HepG2 (cell line): ENCODE data around the gene PTCD1. TPM values are rescaled to one million over a fixed set of nuclear protein-coding genes. Genes with fewer than 3 reads are reported as not detected.

Source experiments
- AHR ChIP-seq: IDR thresholded peaks from 2 replicates; pipeline ENCODE4 v1.6.1; 2018; ENCODE audit warnings: missing genetic modification reagents, missing compliant biosample characterization
- ATAD3A ChIP-seq: sonication (generic); formaldehyde crosslinking; IDR thresholded peaks from 2 replicates; pipeline ENCODE4 v1.4.0; 2020; ENCODE audit warnings: missing genetic modification reagents
- ELF4 ChIP-seq: sonication (generic); formaldehyde crosslinking; IDR thresholded peaks from 2 replicates; pipeline ENCODE4 v1.5.0; 2020; ENCODE audit warnings: missing genetic modification reagents, mild to moderate bottlenecking, moderate library complexity, borderline replicate concordance
- FOXP1 ChIP-seq, 2 experiments: fragments of 450-650 bp in 1 of 2; IDR thresholded peaks; 2 replicates each; pipeline ENCODE4 v1.6.1; 2017 to 2018; ENCODE audit warnings: antibody characterized with exemption in 1 of 2
- GATAD2A ChIP-seq: IDR thresholded peaks from 2 replicates; pipeline ENCODE4 v1.6.1; 2016
- IKZF5 ChIP-seq: IDR thresholded peaks from 2 replicates; pipeline ENCODE4 v1.6.1; 2018; ENCODE audit warnings: missing genetic modification reagents, mild to moderate bottlenecking, missing compliant biosample characterization
- KDM2A ChIP-seq: sonication (generic); formaldehyde crosslinking; IDR thresholded peaks from 2 replicates; pipeline ENCODE4 v1.4.0; 2020; ENCODE audit warnings: low read depth, missing genetic modification reagents, borderline replicate concordance
- RORA ChIP-seq: sonication (generic); formaldehyde crosslinking; IDR thresholded peaks from 2 replicates; pipeline ENCODE4 v1.5.0; 2020; ENCODE audit warnings: mild to moderate bottlenecking, missing genetic modification reagents, moderate library complexity
- TBX3 ChIP-seq: fragments of 450-650 bp; IDR thresholded peaks from 2 replicates; pipeline ENCODE4 v1.6.1; 2017; ENCODE audit warnings: antibody characterized with exemption, mild to moderate bottlenecking, inconsistent platforms, borderline replicate concordance
- TCF7 ChIP-seq: sonication (generic); IDR thresholded peaks from 2 replicates; pipeline ENCODE4 v1.6.1; 2016; ENCODE audit warnings: antibody characterized with exemption, low read depth
- TEAD3 ChIP-seq: optimal IDR thresholded peaks from 2 replicates; pipeline ENCODE3; 2016; ENCODE audit warnings: borderline replicate concordance
- TOE1 ChIP-seq: sonication (generic); formaldehyde crosslinking; IDR thresholded peaks from 2 replicates; pipeline ENCODE4 v1.4.0; 2020; ENCODE audit warnings: mild to moderate bottlenecking, missing genetic modification reagents
- YEATS4 ChIP-seq: sonication (generic); formaldehyde crosslinking; IDR thresholded peaks from 2 replicates; pipeline ENCODE4 v1.4.0; 2020; ENCODE audit warnings: missing genetic modification reagents, borderline replicate concordance
- YY1 ChIP-seq: IDR thresholded peaks from 2 replicates; pipeline ENCODE4 v1.6.1; 2011; ENCODE audit warnings: low read length, low read depth, moderate library complexity, mild to moderate bottlenecking; ENCODE audit not compliant: insufficient read depth, insufficient replicate concordance
- ZBTB4 ChIP-seq: sonication (generic); formaldehyde crosslinking; IDR thresholded peaks from 2 replicates; pipeline ENCODE4 v1.4.0; 2020; ENCODE audit warnings: missing genetic modification reagents, mild to moderate bottlenecking, borderline replicate concordance
- ZFP91 ChIP-seq: sonication (generic); formaldehyde crosslinking; IDR thresholded peaks from 2 replicates; pipeline ENCODE4 v1.9.0; 2022; ENCODE audit warnings: missing genetic modification reagents, mild to moderate bottlenecking, borderline replicate concordance
- ZNF275 ChIP-seq: sonication (generic); formaldehyde crosslinking; IDR thresholded peaks from 2 replicates; pipeline ENCODE4 v1.8.0; 2022; ENCODE audit warnings: missing genetic modification reagents, mild to moderate bottlenecking, inconsistent platforms, borderline replicate concordance
- ZNF292 ChIP-seq: sonication (generic); formaldehyde crosslinking; IDR thresholded peaks from 2 replicates; pipeline ENCODE4 v1.8.1; 2022; ENCODE audit warnings: mild to moderate bottlenecking, low read depth, missing genetic modification reagents, borderline replicate concordance
- ZNF496 ChIP-seq: sonication (generic); formaldehyde crosslinking; IDR thresholded peaks from 2 replicates; pipeline ENCODE4 v1.8.1; 2023; ENCODE audit warnings: mild to moderate bottlenecking, moderate library complexity, missing genetic modification reagents; ENCODE audit not compliant: insufficient replicate concordance
- ZNF75D ChIP-seq: sonication (generic); formaldehyde crosslinking; IDR thresholded peaks from 2 replicates; pipeline ENCODE4 v1.8.1; 2023; ENCODE audit warnings: missing genetic modification reagents, mild to moderate bottlenecking, borderline replicate concordance
- ZNF776 ChIP-seq: sonication (generic); formaldehyde crosslinking; IDR thresholded peaks from 2 replicates; pipeline ENCODE4 v1.4.0; 2020; ENCODE audit warnings: mild to moderate bottlenecking, missing genetic modification reagents
- ZNF879 ChIP-seq: sonication (generic); formaldehyde crosslinking; IDR thresholded peaks from 2 replicates; pipeline ENCODE4 v1.8.1; 2023; ENCODE audit warnings: missing genetic modification reagents
- polyA plus RNA-seq, 8 experiments: library from polyadenylated mRNA; depleted of rRNA in 3 of 8; stranded (reverse) in 7 of 8; unstranded in 1 of 8; fragments of >200 nt; fragmentation: Illumina TruSeq in 4 of 8; extraction: Trizol in 4 of 8; gene quantifications; 2 replicates each; pipeline versions ENCODE4 v1.2.1 to v1.2.3, GENCODE V29; 2011 to 2016; ENCODE audit warnings: low read depth in 4 of 8, missing spikeins in 1 of 8, mixed read lengths in 1 of 8; ENCODE audit not compliant: insufficient read depth in 1 of 8
- total RNA-seq, 5 experiments: library from RNA; depleted of rRNA; stranded (reverse); fragments of >200 nt; fragmentation: Illumina TruSeq; extraction: Trizol; gene quantifications; 2 replicates each; pipeline ENCODE4 v1.2.3, GENCODE V29; 2016; ENCODE audit warnings: low read depth in 1 of 5

Gene PTCD1
- total and polyA plus RNA-seq, 2 of the 13 experiments (the other 11 are each of a cell fraction or from before 2014, with no cell fraction given): 3.0 to 8.4 TPM

GRCh38 chr7:99408379-99409191, 30.0 kb downstream of the PTCD1 start, which contains the start of the genes BUD31 and PDAP1 (continued):
- peak; percentile 82 for TF ChIP-seq ZFP91 (CRISPR knock-in tag)
- TF ChIP-seq ZNF879 (CRISPR knock-in tag): no peak
- no peak; the same call in 1 of the 2 replicates for TF ChIP-seq ZNF75D (CRISPR knock-in tag)
- no peak for TF ChIP-seq RORA (CRISPR knock-in tag)
- no peak for TF ChIP-seq TBX3
- TF ChIP-seq ZNF496 (CRISPR knock-in tag): no peak
- TF ChIP-seq AHR: no peak; the same call in 1 of the 2 replicates
- peak; percentile 94 for TF ChIP-seq YEATS4 (CRISPR knock-in tag)
- peak; percentile 55; the same call in 1 of the 2 replicates for TF ChIP-seq ZNF275 (CRISPR knock-in tag)
- TF ChIP-seq KDM2A (CRISPR knock-in tag): peak; percentile 81
- peak; percentile 80; the same call in 1 of the 2 replicates for TF ChIP-seq IKZF5 (CRISPR knock-in tag)
- TF ChIP-seq YY1: peak; percentile 68
- TF ChIP-seq TOE1 (CRISPR knock-in tag): peak; percentile 26; the same call in 1 of the 2 replicates
- no peak for TF ChIP-seq ZNF776 (CRISPR knock-in tag)
- TF ChIP-seq TCF7: no peak
- no peak for TF ChIP-seq FOXP1 (IDR thresholded peaks at IDR 0.05)
- no peak for TF ChIP-seq FOXP1 (CRISPR knock-in tag; IDR thresholded peaks at IDR 0.05)
- TF ChIP-seq TEAD3 (CRISPR knock-in tag): peak; percentile 88
- TF ChIP-seq ZBTB4 (CRISPR knock-in tag): peak; percentile 61; the same call in 1 of the 2 replicates
- no peak for TF ChIP-seq ZNF292 (CRISPR knock-in tag)
- peak; percentile 77 for TF ChIP-seq GATAD2A (CRISPR knock-in tag)
- TF ChIP-seq ATAD3A (CRISPR knock-in tag): no peak
- TF ChIP-seq ELF4: no peak
